Spleen (tissue), 7 donors: ENCODE data around the gene CHTOP.

Source experiments
- POLR2A ChIP-seq, 3 donors: fragments of 450-650 bp; IDR thresholded peaks; one replicate each; pipeline ENCODE4 v1.5.1; 2017; ENCODE audit warnings: antibody characterized with exemption in 3 of 3, mild to moderate bottlenecking in 1 of 3
- POLR2AphosphoS5 ChIP-seq, 3 donors: sonication (generic); formaldehyde crosslinking; IDR thresholded peaks; one replicate each; pipeline ENCODE4 v1.5.1; 2017; ENCODE audit warnings: antibody characterized with exemption in 3 of 3
- TF ChIP-seq, protein P1 (sequence below), 11 experiments: fragments of 200-600 bp in 7 of 11; fragments of 450-650 bp in 4 of 11; sonication (generic) in 4 of 11; IDR thresholded peaks in 8 of 11; conservative IDR thresholded peaks in 3 of 11; 1 replicate in 7 of 11; 2 replicates in 4 of 11; pipeline versions ENCODE4 v1.4.0 to v1.8.0; 2016 to 2021; ENCODE audit warnings: antibody characterized with exemption in 11 of 11, inconsistent platforms in 4 of 11, mild to moderate bottlenecking in 1 of 11
- donor health status: DM: no; HTN: no; CAD: no; lungs with moderate emphysema.
- donor health status: DM: no; HTN: no; CAD: no.
- donor health status: DM: no; HTN: no; CAD: no.

- TF ChIP-seq, protein P1, sequence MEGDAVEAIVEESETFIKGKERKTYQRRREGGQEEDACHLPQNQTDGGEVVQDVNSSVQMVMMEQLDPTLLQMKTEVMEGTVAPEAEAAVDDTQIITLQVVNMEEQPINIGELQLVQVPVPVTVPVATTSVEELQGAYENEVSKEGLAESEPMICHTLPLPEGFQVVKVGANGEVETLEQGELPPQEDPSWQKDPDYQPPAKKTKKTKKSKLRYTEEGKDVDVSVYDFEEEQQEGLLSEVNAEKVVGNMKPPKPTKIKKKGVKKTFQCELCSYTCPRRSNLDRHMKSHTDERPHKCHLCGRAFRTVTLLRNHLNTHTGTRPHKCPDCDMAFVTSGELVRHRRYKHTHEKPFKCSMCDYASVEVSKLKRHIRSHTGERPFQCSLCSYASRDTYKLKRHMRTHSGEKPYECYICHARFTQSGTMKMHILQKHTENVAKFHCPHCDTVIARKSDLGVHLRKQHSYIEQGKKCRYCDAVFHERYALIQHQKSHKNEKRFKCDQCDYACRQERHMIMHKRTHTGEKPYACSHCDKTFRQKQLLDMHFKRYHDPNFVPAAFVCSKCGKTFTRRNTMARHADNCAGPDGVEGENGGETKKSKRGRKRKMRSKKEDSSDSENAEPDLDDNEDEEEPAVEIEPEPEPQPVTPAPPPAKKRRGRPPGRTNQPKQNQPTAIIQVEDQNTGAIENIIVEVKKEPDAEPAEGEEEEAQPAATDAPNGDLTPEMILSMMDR (IDR thresholded peaks at IDR 0.05 in 8 of 11, conservative IDR thresholded peaks at IDR 0.05 in 3 of 11): no peak
- TF ChIP-seq POLR2A (IDR thresholded peaks at IDR 0.05) (no peak), POLR2AphosphoS5 (IDR thresholded peaks at IDR 0.05) (no peak)
Observed at GRCh38 chr1:153614189-153614900, 19.5 kb upstream of the CHTOP start.
